ENCODE measurements around the gene BNC2.

Gene BNC2

GRCh38 chr9:16552252-16552651 lies 318.2 kb downstream of the BNC2 start (continued):
- no peak for TF ChIP-seq PRDM4 (tag by site-specific recombination; IDR thresholded peaks at IDR 0.05)
- no peak for TF ChIP-seq ZNF449 (tag by site-specific recombination; IDR thresholded peaks at IDR 0.05)
- TF ChIP-seq ZNF660 (tag by site-specific recombination; IDR thresholded peaks at IDR 0.05) = no peak
- TF ChIP-seq KLF16 (tag by site-specific recombination; IDR thresholded peaks at IDR 0.05) = no peak
- TF ChIP-seq ZBTB49 (tag by site-specific recombination; IDR thresholded peaks at IDR 0.05; ENCODE audit: low read depth) = no peak
- no peak for TF ChIP-seq ZNF701 (tag by site-specific recombination; IDR thresholded peaks at IDR 0.05)
- no peak for TF ChIP-seq ZNF596 (tag by site-specific recombination; IDR thresholded peaks at IDR 0.05)

GRCh38 chr9:16551692-16552091 lies 318.8 kb downstream of the BNC2 start:
- TF ChIP-seq ZNF155 (tag by site-specific recombination; IDR thresholded peaks at IDR 0.05) (no peak), ZNF600 (tag by site-specific recombination; IDR thresholded peaks at IDR 0.05) (no peak), SALL2 (tag by site-specific recombination; IDR thresholded peaks at IDR 0.05; ENCODE audit: borderline replicate concordance) (no peak), ZNF2 (tag by site-specific recombination; IDR thresholded peaks at IDR 0.05) (no peak), PRDM2 (tag by site-specific recombination; IDR thresholded peaks at IDR 0.05; ENCODE audit: borderline replicate concordance) (no peak)
- ChIA-PET CTCF (no interaction called here), POLR2A (no interaction called here)
- Histone ChIP-seq H3K36me3 (ENCODE audit: control insufficient read depth in 2 of 2, insufficient read depth in 1 of 2, low read length in 2 of 2) (no peaks in the 10 kb centered on the region), H3K4me1 (ENCODE audit: control insufficient read depth, insufficient read depth, low read length) (no peaks in the 10 kb centered on the region), H3K9me3 (ENCODE audit: control insufficient read depth, insufficient read depth, low read depth, low read length) (no peaks in the 10 kb centered on the region), H3K4me3 (ENCODE audit: low read depth, low read length) (no peak overlapping the region), H3K27ac (ENCODE audit: extremely low read depth, low read depth, low read length) (no peak overlapping the region)

All from HEK293 (cell line).